ENCODE data around the gene SLC30A9. TPM values are rescaled to one million over a fixed set of nuclear protein-coding genes. Genes with fewer than 3 reads are reported as not detected.

The SLC30A9 gene
- polyA plus RNA-seq, 1 of the 3 experiments (the other 2 are of a cell fraction) = 34.2 TPM

- no peak overlapping the region for H3K9ac ChIP-seq
- H4K20me1 ChIP-seq (ENCODE audit: insufficient read depth) = no peaks in the 10 kb centered on the region
- H3K36me3 ChIP-seq (replicated peaks in 1 of 2; ENCODE audit: control insufficient read depth in 1 of 2, insufficient read depth in 2 of 2, low read length in 1 of 2) = no peaks in the 10 kb centered on the region
- H3F3A ChIP-seq (replicated peaks; ENCODE audit: insufficient read depth) = no peaks in the 10 kb centered on the region
- H3K4me3 ChIP-seq (ENCODE audit: low read depth in 2 of 2, low read length in 1 of 2) = no peak overlapping the region
- ChIA-PET CTCF (no interaction called here), POLR2A (no interaction called here)
- H3K9me2 ChIP-seq = no peaks in the 10 kb centered on the region
- no peak overlapping the region for H3K4me2 ChIP-seq
- H3K4me1 ChIP-seq (ENCODE audit: control insufficient read depth in 1 of 2, insufficient read depth in 2 of 2, low read depth in 1 of 2, low read length in 1 of 2) = no peaks in the 10 kb centered on the region
- H2AFZ ChIP-seq (ENCODE audit: low read depth) = no peak overlapping the region
- H3K27ac ChIP-seq (ENCODE audit: low read depth in 2 of 2, low read length in 1 of 2) = no peak overlapping the region
- H3K27me3 ChIP-seq (ENCODE audit: insufficient read depth) = no peaks in the 10 kb centered on the region
- no peak for TF ChIP-seq NRF1 (IDR thresholded peaks at IDR 0.05; ENCODE audit: low read depth, low read length)
- TF ChIP-seq, protein P1, sequence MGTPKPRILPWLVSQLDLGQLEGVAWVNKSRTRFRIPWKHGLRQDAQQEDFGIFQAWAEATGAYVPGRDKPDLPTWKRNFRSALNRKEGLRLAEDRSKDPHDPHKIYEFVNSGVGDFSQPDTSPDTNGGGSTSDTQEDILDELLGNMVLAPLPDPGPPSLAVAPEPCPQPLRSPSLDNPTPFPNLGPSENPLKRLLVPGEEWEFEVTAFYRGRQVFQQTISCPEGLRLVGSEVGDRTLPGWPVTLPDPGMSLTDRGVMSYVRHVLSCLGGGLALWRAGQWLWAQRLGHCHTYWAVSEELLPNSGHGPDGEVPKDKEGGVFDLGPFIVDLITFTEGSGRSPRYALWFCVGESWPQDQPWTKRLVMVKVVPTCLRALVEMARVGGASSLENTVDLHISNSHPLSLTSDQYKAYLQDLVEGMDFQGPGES (IDR thresholded peaks at IDR 0.05; ENCODE audit: low read depth, low read length) = no peak
- TF ChIP-seq JUND (IDR thresholded peaks at IDR 0.05) = no peak
- no peak for TF ChIP-seq GABPA (IDR thresholded peaks at IDR 0.05; ENCODE audit: low read depth)
- TF ChIP-seq NFIC (IDR thresholded peaks at IDR 0.05; ENCODE audit: borderline replicate concordance) = no peak
- no peak for TF ChIP-seq PBX3 (IDR thresholded peaks at IDR 0.05)
- TF ChIP-seq, protein P2, sequence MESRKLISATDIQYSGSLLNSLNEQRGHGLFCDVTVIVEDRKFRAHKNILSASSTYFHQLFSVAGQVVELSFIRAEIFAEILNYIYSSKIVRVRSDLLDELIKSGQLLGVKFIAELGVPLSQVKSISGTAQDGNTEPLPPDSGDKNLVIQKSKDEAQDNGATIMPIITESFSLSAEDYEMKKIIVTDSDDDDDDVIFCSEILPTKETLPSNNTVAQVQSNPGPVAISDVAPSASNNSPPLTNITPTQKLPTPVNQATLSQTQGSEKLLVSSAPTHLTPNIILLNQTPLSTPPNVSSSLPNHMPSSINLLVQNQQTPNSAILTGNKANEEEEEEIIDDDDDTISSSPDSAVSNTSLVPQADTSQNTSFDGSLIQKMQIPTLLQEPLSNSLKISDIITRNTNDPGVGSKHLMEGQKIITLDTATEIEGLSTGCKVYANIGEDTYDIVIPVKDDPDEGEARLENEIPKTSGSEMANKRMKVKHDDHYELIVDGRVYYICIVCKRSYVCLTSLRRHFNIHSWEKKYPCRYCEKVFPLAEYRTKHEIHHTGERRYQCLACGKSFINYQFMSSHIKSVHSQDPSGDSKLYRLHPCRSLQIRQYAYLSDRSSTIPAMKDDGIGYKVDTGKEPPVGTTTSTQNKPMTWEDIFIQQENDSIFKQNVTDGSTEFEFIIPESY (IDR thresholded peaks at IDR 0.05; ENCODE audit: borderline replicate concordance, low read depth) = no peak
- TF ChIP-seq, protein P3, sequence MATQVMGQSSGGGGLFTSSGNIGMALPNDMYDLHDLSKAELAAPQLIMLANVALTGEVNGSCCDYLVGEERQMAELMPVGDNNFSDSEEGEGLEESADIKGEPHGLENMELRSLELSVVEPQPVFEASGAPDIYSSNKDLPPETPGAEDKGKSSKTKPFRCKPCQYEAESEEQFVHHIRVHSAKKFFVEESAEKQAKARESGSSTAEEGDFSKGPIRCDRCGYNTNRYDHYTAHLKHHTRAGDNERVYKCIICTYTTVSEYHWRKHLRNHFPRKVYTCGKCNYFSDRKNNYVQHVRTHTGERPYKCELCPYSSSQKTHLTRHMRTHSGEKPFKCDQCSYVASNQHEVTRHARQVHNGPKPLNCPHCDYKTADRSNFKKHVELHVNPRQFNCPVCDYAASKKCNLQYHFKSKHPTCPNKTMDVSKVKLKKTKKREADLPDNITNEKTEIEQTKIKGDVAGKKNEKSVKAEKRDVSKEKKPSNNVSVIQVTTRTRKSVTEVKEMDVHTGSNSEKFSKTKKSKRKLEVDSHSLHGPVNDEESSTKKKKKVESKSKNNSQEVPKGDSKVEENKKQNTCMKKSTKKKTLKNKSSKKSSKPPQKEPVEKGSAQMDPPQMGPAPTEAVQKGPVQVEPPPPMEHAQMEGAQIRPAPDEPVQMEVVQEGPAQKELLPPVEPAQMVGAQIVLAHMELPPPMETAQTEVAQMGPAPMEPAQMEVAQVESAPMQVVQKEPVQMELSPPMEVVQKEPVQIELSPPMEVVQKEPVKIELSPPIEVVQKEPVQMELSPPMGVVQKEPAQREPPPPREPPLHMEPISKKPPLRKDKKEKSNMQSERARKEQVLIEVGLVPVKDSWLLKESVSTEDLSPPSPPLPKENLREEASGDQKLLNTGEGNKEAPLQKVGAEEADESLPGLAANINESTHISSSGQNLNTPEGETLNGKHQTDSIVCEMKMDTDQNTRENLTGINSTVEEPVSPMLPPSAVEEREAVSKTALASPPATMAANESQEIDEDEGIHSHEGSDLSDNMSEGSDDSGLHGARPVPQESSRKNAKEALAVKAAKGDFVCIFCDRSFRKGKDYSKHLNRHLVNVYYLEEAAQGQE (IDR thresholded peaks at IDR 0.05; ENCODE audit: low read depth, low read length) = no peak
- DNase-seq = no peak
- no peaks in the 10 kb centered on the region for H3K79me2 ChIP-seq (ENCODE audit: insufficient read depth)
- no peaks in the 10 kb centered on the region for H3K9me3 ChIP-seq
These were observed 20.7 kb upstream of the SLC30A9 start for GRCh38 chr4:41969671-41970070.

GRCh38 chr4:41975341-41975740 is 15.0 kb upstream of the SLC30A9 start:
- DNase-seq = no peak
- no peaks in the 10 kb centered on the region for H3K9me2 ChIP-seq
- no peak overlapping the region for H3K4me2 ChIP-seq
- no peaks in the 10 kb centered on the region for H3K9me3 ChIP-seq
- WGBS (ENCODE audit: low lambda C conversion rate) = 84% methylated on average over 1 of the region's 1 CpG
- no peaks in the 10 kb centered on the region for H3K27me3 ChIP-seq (ENCODE audit: insufficient read depth)
- no peaks in the 10 kb centered on the region for H3K4me1 ChIP-seq (ENCODE audit: control insufficient read depth in 1 of 2, insufficient read depth in 2 of 2, low read depth in 1 of 2, low read length in 1 of 2)
- H3K36me3 ChIP-seq (replicated peaks in 1 of 2; ENCODE audit: control insufficient read depth in 1 of 2, insufficient read depth in 2 of 2, low read length in 1 of 2) = no peaks in the 10 kb centered on the region
- no peaks in the 10 kb centered on the region for H3K79me2 ChIP-seq (ENCODE audit: insufficient read depth)
- H2AFZ ChIP-seq (ENCODE audit: low read depth) = no peak overlapping the region
- no peaks in the 10 kb centered on the region for H4K20me1 ChIP-seq (ENCODE audit: insufficient read depth)
- no peaks in the 10 kb centered on the region for H3F3A ChIP-seq (replicated peaks; ENCODE audit: insufficient read depth)
- ChIA-PET CTCF (interaction anchor here (2.3 kb wide), 1 partner anchor 12 kb away, joined by 9 read pairs; no protein-coding TSS in a partner anchor), POLR2A (no interaction called here)
- H3K4me3 ChIP-seq (ENCODE audit: low read depth in 2 of 2, low read length in 1 of 2) = no peak overlapping the region
- no peak overlapping the region for H3K9ac ChIP-seq
- no peak overlapping the region for H3K27ac ChIP-seq (ENCODE audit: low read depth in 2 of 2, low read length in 1 of 2)
- TF ChIP-seq TCF12 (IDR thresholded peaks at IDR 0.05) = no peak
- no peak for TF ChIP-seq SIN3A (IDR thresholded peaks at IDR 0.05; ENCODE audit: borderline replicate concordance, low read depth, low read length)
- no peak for TF ChIP-seq NFIC (IDR thresholded peaks at IDR 0.05; ENCODE audit: borderline replicate concordance)
- no peak for TF ChIP-seq RAD21 (IDR thresholded peaks at IDR 0.05; ENCODE audit: low read length)
- TF ChIP-seq ELF1 (IDR thresholded peaks at IDR 0.05) = no peak
- TF ChIP-seq TAF1 (IDR thresholded peaks at IDR 0.05; ENCODE audit: borderline replicate concordance, low read depth, low read length) = no peak
- no peak for TF ChIP-seq MAX (IDR thresholded peaks at IDR 0.05; ENCODE audit: low read depth)
- no peak for TF ChIP-seq GATA2 (CRISPR knock-in tag; IDR thresholded peaks at IDR 0.05)
- TF ChIP-seq, protein P1 (IDR thresholded peaks at IDR 0.05; ENCODE audit: low read depth, low read length) = no peak
- TF ChIP-seq, protein P2 (IDR thresholded peaks at IDR 0.05; ENCODE audit: borderline replicate concordance, low read depth) = no peak
- no peak for TF ChIP-seq MEF2A (IDR thresholded peaks at IDR 0.05; ENCODE audit: borderline replicate concordance, low read depth)

Measured in SK-N-SH (cell line).